ENCODE measurements around the gene FBXL13.
"Not testable (repeated sequence)": the region's sequence is repeated elsewhere in the genome, so short reads cannot be mapped to it uniquely, and the experiment has no call there.

The FBXL13 gene

GRCh38 chr7:102977586-102977985 lies 97.0 kb downstream of the FBXL13 start:
- not testable (repeated sequence) for H3K27me3 ChIP-seq (ENCODE audit: control insufficient read depth in 1 of 2, insufficient read depth in 2 of 2, low read length in 2 of 2); H3K4me1 ChIP-seq (ENCODE audit: control insufficient read depth in 1 of 2, insufficient read depth in 2 of 2, low read length in 2 of 2); H3K4me3 ChIP-seq (ENCODE audit: low read depth in 1 of 2, low read length in 2 of 2); H3K36me3 ChIP-seq (ENCODE audit: control insufficient read depth in 1 of 2, insufficient read depth in 2 of 2, low read length in 2 of 2); H3K9me3 ChIP-seq (ENCODE audit: control insufficient read depth in 1 of 2, low read length in 2 of 2); H3K27ac ChIP-seq (ENCODE audit: low read depth, low read length); H3K9ac ChIP-seq (ENCODE audit: low read depth in 1 of 2, low read length in 2 of 2)

- H3K36me3 ChIP-seq (ENCODE audit: control insufficient read depth in 1 of 2, insufficient read depth in 2 of 2, low read length in 2 of 2) = no peaks in the 10 kb centered on the region
- H3K27ac ChIP-seq (ENCODE audit: low read depth, low read length) = no peak overlapping the region
- no peak overlapping the region for H3K4me3 ChIP-seq (ENCODE audit: low read depth in 1 of 2, low read length in 2 of 2)
- H3K4me1 ChIP-seq (ENCODE audit: control insufficient read depth in 1 of 2, insufficient read depth in 2 of 2, low read length in 2 of 2) = peaks cover 0 to 4% of the 10 kb centered on the region in 2 donors
- no peak overlapping the region for H3K9ac ChIP-seq (ENCODE audit: low read depth in 1 of 2, low read length in 2 of 2)
- no peaks in the 10 kb centered on the region for H3K27me3 ChIP-seq (ENCODE audit: control insufficient read depth in 1 of 2, insufficient read depth in 2 of 2, low read length in 2 of 2)
- no peaks in the 10 kb centered on the region for H3K9me3 ChIP-seq (ENCODE audit: control insufficient read depth in 1 of 2, low read length in 2 of 2)
These were observed 98.1 kb downstream of the FBXL13 start for GRCh38 chr7:102976493-102976892.

- Histone ChIP-seq H3K9me3 (ENCODE audit: control insufficient read depth in 1 of 2, low read length in 2 of 2) (no peaks in the 10 kb centered on the region), H3K4me1 (ENCODE audit: control insufficient read depth in 1 of 2, insufficient read depth in 2 of 2, low read length in 2 of 2) (peaks cover 0 to 4% of the 10 kb centered on the region in 2 donors), H3K27me3 (ENCODE audit: control insufficient read depth in 1 of 2, insufficient read depth in 2 of 2, low read length in 2 of 2) (no peaks in the 10 kb centered on the region), H3K36me3 (ENCODE audit: control insufficient read depth in 1 of 2, insufficient read depth in 2 of 2, low read length in 2 of 2) (no peaks in the 10 kb centered on the region), H3K4me3 (ENCODE audit: low read depth in 1 of 2, low read length in 2 of 2) (no peak overlapping the region), H3K27ac (ENCODE audit: low read depth, low read length) (no peak overlapping the region), H3K9ac (ENCODE audit: low read depth in 1 of 2, low read length in 2 of 2) (no peak overlapping the region)
These were observed 98.7 kb downstream of the FBXL13 start for GRCh38 chr7:102975854-102976253.

GRCh38 chr7:102974366-102975236 lies 100.0 kb downstream of the FBXL13 start:
- H3K4me3 ChIP-seq (ENCODE audit: low read depth in 1 of 2, low read length in 2 of 2) = no peak overlapping the region
- H3K9me3 ChIP-seq (ENCODE audit: control insufficient read depth in 1 of 2, low read length in 2 of 2) = no peaks in the 10 kb centered on the region
- no peak overlapping the region for H3K27ac ChIP-seq (ENCODE audit: low read depth, low read length)
- no peaks in the 10 kb centered on the region for H3K27me3 ChIP-seq (ENCODE audit: control insufficient read depth in 1 of 2, insufficient read depth in 2 of 2, low read length in 2 of 2)
- H3K36me3 ChIP-seq (ENCODE audit: control insufficient read depth in 1 of 2, insufficient read depth in 2 of 2, low read length in 2 of 2) = no peaks in the 10 kb centered on the region
- H3K4me1 ChIP-seq (ENCODE audit: control insufficient read depth in 1 of 2, insufficient read depth in 2 of 2, low read length in 2 of 2) = peaks cover 0 to 4% of the 10 kb centered on the region in 2 donors
- no peak overlapping the region for H3K9ac ChIP-seq (ENCODE audit: low read depth in 1 of 2, low read length in 2 of 2)

GRCh38 chr7:102973096-102973802 lies 101.3 kb downstream of the FBXL13 start:
- Histone ChIP-seq H3K27ac (ENCODE audit: low read depth, low read length) (no peak overlapping the region), H3K9ac (ENCODE audit: low read depth in 1 of 2, low read length in 2 of 2) (no peak overlapping the region)

GRCh38 chr7:102967798-102968197 lies 106.8 kb downstream of the FBXL13 start:
- no peaks in the 10 kb centered on the region for H3K9me3 ChIP-seq (ENCODE audit: control insufficient read depth in 1 of 2, low read length in 2 of 2)
- no peaks in the 10 kb centered on the region for H3K27me3 ChIP-seq (ENCODE audit: control insufficient read depth in 1 of 2, insufficient read depth in 2 of 2, low read length in 2 of 2)
- no peak overlapping the region for H3K9ac ChIP-seq (ENCODE audit: low read depth in 1 of 2, low read length in 2 of 2)
- H3K36me3 ChIP-seq (ENCODE audit: control insufficient read depth in 1 of 2, insufficient read depth in 2 of 2, low read length in 2 of 2) = no peaks in the 10 kb centered on the region
- H3K4me1 ChIP-seq (ENCODE audit: control insufficient read depth in 1 of 2, insufficient read depth in 2 of 2, low read length in 2 of 2) = no peaks in the 10 kb centered on the region
- H3K27ac ChIP-seq (ENCODE audit: low read depth, low read length) = no peak overlapping the region
- H3K4me3 ChIP-seq (ENCODE audit: low read depth in 1 of 2, low read length in 2 of 2) = no peak overlapping the region

More at GRCh38 chr7:102973096-102973802, 101.3 kb downstream of the FBXL13 start:
- Histone ChIP-seq H3K27me3 (ENCODE audit: control insufficient read depth in 1 of 2, insufficient read depth in 2 of 2, low read length in 2 of 2) (no peaks in the 10 kb centered on the region), H3K4me1 (ENCODE audit: control insufficient read depth in 1 of 2, insufficient read depth in 2 of 2, low read length in 2 of 2) (no peaks in the 10 kb centered on the region), H3K4me3 (ENCODE audit: low read depth in 1 of 2, low read length in 2 of 2) (no peak overlapping the region), H3K36me3 (ENCODE audit: control insufficient read depth in 1 of 2, insufficient read depth in 2 of 2, low read length in 2 of 2) (no peaks in the 10 kb centered on the region), H3K9me3 (ENCODE audit: control insufficient read depth in 1 of 2, low read length in 2 of 2) (no peaks in the 10 kb centered on the region)

- no peaks in the 10 kb centered on the region for H3K36me3 ChIP-seq (ENCODE audit: control insufficient read depth in 1 of 2, insufficient read depth in 2 of 2, low read length in 2 of 2)
- H3K4me3 ChIP-seq (ENCODE audit: low read depth in 1 of 2, low read length in 2 of 2) = no peak overlapping the region
These were observed 108.1 kb downstream of the FBXL13 start for GRCh38 chr7:102966465-102966864.

GRCh38 chr7:102961993-102962392 lies 112.6 kb downstream of the FBXL13 start:
- H3K27me3 ChIP-seq (ENCODE audit: control insufficient read depth in 1 of 2, insufficient read depth in 2 of 2, low read length in 2 of 2); H3K36me3 ChIP-seq (ENCODE audit: control insufficient read depth in 1 of 2, insufficient read depth in 2 of 2, low read length in 2 of 2); H3K4me3 ChIP-seq (ENCODE audit: low read depth in 1 of 2, low read length in 2 of 2); H3K9me3 ChIP-seq (ENCODE audit: control insufficient read depth in 1 of 2, low read length in 2 of 2); H3K9ac ChIP-seq (ENCODE audit: low read depth in 1 of 2, low read length in 2 of 2); H3K27ac ChIP-seq (ENCODE audit: low read depth, low read length); H3K4me1 ChIP-seq (ENCODE audit: control insufficient read depth in 1 of 2, insufficient read depth in 2 of 2, low read length in 2 of 2): not testable (repeated sequence)

More at GRCh38 chr7:102966465-102966864, 108.1 kb downstream of the FBXL13 start:
- Histone ChIP-seq H3K4me1 (ENCODE audit: control insufficient read depth in 1 of 2, insufficient read depth in 2 of 2, low read length in 2 of 2) (no peaks in the 10 kb centered on the region), H3K27me3 (ENCODE audit: control insufficient read depth in 1 of 2, insufficient read depth in 2 of 2, low read length in 2 of 2) (no peaks in the 10 kb centered on the region), H3K27ac (ENCODE audit: low read depth, low read length) (no peak overlapping the region), H3K9ac (ENCODE audit: low read depth in 1 of 2, low read length in 2 of 2) (no peak overlapping the region), H3K9me3 (ENCODE audit: control insufficient read depth in 1 of 2, low read length in 2 of 2) (no peaks in the 10 kb centered on the region)

GRCh38 chr7:102958004-102958403 lies 116.6 kb downstream of the FBXL13 start:
- not testable (repeated sequence) for H3K9me3 ChIP-seq (ENCODE audit: control insufficient read depth in 1 of 2, low read length in 2 of 2); H3K36me3 ChIP-seq (ENCODE audit: control insufficient read depth in 1 of 2, insufficient read depth in 2 of 2, low read length in 2 of 2); H3K4me3 ChIP-seq (ENCODE audit: low read depth in 1 of 2, low read length in 2 of 2); H3K4me1 ChIP-seq (ENCODE audit: control insufficient read depth in 1 of 2, insufficient read depth in 2 of 2, low read length in 2 of 2); H3K27me3 ChIP-seq (ENCODE audit: control insufficient read depth in 1 of 2, insufficient read depth in 2 of 2, low read length in 2 of 2); H3K27ac ChIP-seq (ENCODE audit: low read depth, low read length); H3K9ac ChIP-seq (ENCODE audit: low read depth in 1 of 2, low read length in 2 of 2)

GRCh38 chr7:102954359-102954758 lies 120.2 kb downstream of the FBXL13 start:
- not testable (repeated sequence) for H3K36me3 ChIP-seq (ENCODE audit: control insufficient read depth in 1 of 2, insufficient read depth in 2 of 2, low read length in 2 of 2); H3K4me1 ChIP-seq (ENCODE audit: control insufficient read depth in 1 of 2, insufficient read depth in 2 of 2, low read length in 2 of 2); H3K4me3 ChIP-seq (ENCODE audit: low read depth in 1 of 2, low read length in 2 of 2); H3K27ac ChIP-seq (ENCODE audit: low read depth, low read length); H3K9me3 ChIP-seq (ENCODE audit: control insufficient read depth in 1 of 2, low read length in 2 of 2); H3K9ac ChIP-seq (ENCODE audit: low read depth in 1 of 2, low read length in 2 of 2); H3K27me3 ChIP-seq (ENCODE audit: control insufficient read depth in 1 of 2, insufficient read depth in 2 of 2, low read length in 2 of 2)

Data from duodenal mucosa (tissue), 2 donors.